GM19239 (cell line): Measurements from ENCODE around the gene RAD50.
A peak's percentile ranks its signal among the peaks of the same experiment; 100 is the strongest.
"Not testable (repeated sequence)": the region's sequence is repeated elsewhere in the genome, so short reads cannot be mapped to it uniquely, and the experiment has no call there.

Experiments
- DNase-seq: peaks from one replicate; pipeline ENCODE4 v3.0.0; 2011; ENCODE audit warnings: low spot score; ENCODE audit not compliant: insufficient read length
- FAIRE-seq: peaks from 2 replicates; lab custom pipeline; 2011; peaks lifted over from hg19 to GRCh38; lab: Jason Lieb, UNC

RAD50 gene

DNA sequence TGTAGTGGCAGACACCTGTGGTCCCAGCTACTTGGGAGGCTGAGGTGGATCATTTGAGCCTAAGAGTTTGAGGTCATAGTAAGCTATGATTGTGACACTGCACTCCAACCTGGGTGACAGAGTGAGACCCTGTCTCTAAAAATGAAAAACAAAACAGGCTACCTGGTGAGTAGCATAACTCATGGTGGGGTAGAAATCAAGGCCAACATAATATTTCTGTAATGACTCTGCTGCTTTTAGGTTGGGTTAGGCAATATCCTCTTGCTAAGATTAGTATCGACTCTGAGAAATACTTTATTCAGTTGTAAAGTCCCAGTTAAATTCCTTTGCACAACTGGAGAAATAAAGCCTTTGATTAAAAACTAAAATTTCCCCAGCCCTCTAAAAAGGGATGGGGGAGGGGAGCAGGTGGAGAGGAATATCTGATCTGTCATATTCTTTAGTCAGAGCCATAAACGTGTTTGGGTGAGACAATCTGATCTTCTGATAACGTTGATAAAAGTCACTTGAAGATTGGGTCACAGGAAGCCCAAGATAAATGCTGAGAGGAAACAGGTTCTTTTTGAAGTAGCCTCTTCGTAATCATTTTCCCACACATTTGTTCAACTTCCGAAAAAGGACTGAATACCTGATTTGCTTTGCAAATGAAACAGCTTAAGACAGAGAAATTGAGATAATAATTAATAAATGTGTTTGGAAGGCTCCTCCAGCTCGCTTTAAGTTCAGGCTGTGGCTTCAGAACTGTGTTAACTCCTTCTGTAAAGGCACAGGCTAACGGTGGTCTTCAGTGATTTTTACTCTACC is 132.0 kb downstream of the RAD50 start:
- DNase-seq (no peak), FAIRE-seq (peak; percentile 83)

DNA sequence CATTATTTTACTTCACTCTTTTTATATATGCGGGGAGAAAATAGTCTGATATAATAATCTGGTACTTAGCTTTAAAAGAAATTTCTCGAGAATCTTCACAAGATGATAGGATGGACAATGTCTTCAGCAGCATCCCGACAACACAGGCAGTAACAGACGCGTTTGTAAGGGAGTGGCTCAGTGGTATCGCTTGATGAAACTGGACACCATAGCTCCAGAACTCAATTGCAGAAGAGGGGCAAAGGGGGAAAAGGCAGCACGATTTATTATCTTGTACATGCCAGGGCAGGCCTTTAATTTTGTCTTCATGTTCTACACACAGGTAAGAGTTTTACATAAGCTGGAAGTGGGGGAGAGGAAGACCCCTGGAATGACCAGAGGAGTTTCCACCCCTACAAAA is 132.7 kb downstream of the RAD50 start:
- DNase-seq, result no peak
- FAIRE-seq, result no peak

DNA sequence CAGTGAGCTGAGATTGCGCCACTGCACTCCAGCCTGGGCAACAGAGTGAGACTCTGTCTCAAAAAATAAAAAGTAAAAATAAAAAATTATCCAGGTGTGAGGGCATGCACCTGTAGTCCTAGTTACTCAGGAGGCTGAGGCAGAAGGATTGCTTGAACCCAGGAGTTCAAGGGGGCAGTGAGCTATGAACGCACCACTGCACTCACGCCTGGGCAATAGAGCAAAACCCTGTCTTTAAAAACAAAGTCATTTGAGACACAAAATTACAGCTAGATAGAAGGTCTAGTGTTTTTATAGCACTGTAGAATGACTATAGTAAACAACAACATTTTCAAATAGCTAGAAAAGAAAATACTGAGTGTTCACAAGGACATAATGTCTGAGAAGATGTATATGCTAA is 133.4 kb downstream of the RAD50 start:
- DNase-seq (no peak), FAIRE-seq (no peak)

DNA sequence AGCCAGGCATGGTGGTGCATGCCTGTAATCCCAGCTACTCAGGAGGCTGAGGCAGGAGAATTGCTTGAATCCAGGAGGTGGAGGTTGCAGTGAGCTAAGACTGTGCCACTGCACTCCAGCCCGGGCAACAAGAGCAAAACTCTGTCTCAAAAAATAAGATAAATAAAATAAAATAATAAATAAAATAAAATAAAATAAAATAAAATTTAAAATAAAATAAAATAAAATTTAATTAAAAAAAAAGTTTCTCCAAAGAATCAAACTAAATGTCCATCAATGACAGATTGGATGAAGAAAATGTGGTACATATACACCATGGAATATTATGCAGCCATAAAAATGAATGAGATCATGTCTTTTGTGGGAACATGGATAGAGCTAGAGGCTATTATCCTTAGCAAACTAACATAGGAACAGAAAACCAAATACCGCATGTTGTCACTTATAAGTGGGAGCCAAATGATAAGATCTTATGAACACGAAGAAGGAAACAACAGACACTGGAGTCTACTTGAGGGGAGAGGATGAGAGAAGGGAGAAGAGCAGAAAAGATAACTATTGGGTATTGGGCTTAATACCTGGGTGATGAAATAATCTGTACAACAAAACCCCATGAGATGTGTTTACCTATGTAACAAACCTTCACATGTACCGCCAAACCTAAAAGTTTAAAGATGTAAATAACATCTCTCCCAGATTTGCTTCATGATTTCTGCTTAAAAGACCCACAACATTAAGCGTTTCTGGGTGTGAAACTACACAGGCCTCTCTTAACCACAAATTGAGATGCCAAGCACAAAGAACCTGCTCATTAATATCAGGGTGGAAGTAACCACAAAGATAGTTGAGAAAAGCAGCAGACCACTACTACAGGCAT is 135.2 kb downstream of the RAD50 start:
- FAIRE-seq, result peak; percentile 48
- DNase-seq, result not testable (repeated sequence)

DNA sequence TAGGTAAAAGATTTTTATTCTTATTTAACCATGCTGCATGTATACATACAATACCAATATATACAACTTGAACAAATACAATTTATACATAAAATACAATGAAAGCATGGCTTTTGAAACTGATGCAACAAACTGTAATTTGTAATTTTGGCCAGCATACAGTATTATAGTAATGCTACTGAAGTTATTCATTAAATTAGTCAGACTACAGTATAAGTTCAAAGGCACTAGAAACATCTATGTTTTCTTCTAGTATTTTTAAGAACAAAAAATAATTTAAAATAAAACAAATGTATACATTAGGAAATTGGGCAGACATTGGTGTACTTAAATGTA is 135.8 kb downstream of the RAD50 start:
- DNase-seq (no peak), FAIRE-seq (no peak)
